Memory B cell (primary cell): ENCODE results near the gene CAMTA1.

Experiments
- ATAC-seq: fragments of 150-1000 bp; cut with Tn5 transposase; 2 replicates; pipeline ENCODE4 v1.10.0; 2021; ENCODE audit warnings: low read depth, mild to moderate bottlenecking, moderate library complexity
- DNase-seq, 2 donors: peaks; one replicate each; pipeline ENCODE4 v3.0.0; 2022; ENCODE audit warnings: low spot score in 2 of 2
- H3K27ac Mint-ChIP-seq: one replicate; pipeline ENCODE4 v1.8.0; 2022; ENCODE audit warnings: mild to moderate bottlenecking, moderate library complexity, mixed read lengths
- H3K27me3 Mint-ChIP-seq: one replicate; pipeline ENCODE4 v1.8.0; 2022; ENCODE audit warnings: mixed read lengths
- H3K36me3 Mint-ChIP-seq: one replicate; pipeline ENCODE4 v1.8.0; 2022; ENCODE audit warnings: mild to moderate bottlenecking, mixed read lengths
- H3K4me1 Mint-ChIP-seq: one replicate; pipeline ENCODE4 v1.8.0; 2022; ENCODE audit warnings: mixed read lengths
- H3K4me3 Mint-ChIP-seq: one replicate; pipeline ENCODE4 v1.8.0; 2022; ENCODE audit warnings: mild to moderate bottlenecking, moderate library complexity, mixed read lengths
- H3K9me3 Mint-ChIP-seq: one replicate; pipeline ENCODE4 v1.8.0; 2022; ENCODE audit warnings: mixed read lengths

CAMTA1 gene

GRCh38 chr1:7770669-7770996 lies 985.4 kb downstream of the CAMTA1 start:
- Mint-ChIP-seq H3K4me1 (peaks cover 12% of the 10 kb centered on the region), H3K4me3 (peak overlapping the region; percentile 92), H3K27ac (peak overlapping the region; percentile 81), H3K27me3 (peaks cover 5% of the 10 kb centered on the region), H3K9me3 (no peaks in the 10 kb centered on the region), H3K36me3 (peaks cover 10% of the 10 kb centered on the region)
- DNase-seq (no peak), ATAC-seq (peak; percentile 54)

- H3K9me3 Mint-ChIP-seq = no peaks in the 10 kb centered on the region
- DNase-seq (peak; percentile 78 to 85), ATAC-seq (peak; percentile 94)
- peaks cover 12% of the 10 kb centered on the region for H3K4me1 Mint-ChIP-seq
- H3K36me3 Mint-ChIP-seq = peaks cover 10% of the 10 kb centered on the region
- peak within 1 kb of the TSS; percentile 92 for H3K4me3 Mint-ChIP-seq
- H3K27ac Mint-ChIP-seq = peak within 1 kb of the TSS; percentile 81
- peaks cover 4% of the 10 kb centered on the region for H3K27me3 Mint-ChIP-seq
These were observed 986.0 kb downstream of the CAMTA1 start, which contains the start of gene VAMP3 for GRCh38 chr1:7770997-7771822. TSS of gene VAMP3 (plus strand) at chr1:7771296. CDS start at chr1:7771384, 88 bp downstream.

- DNase-seq = no peak
These were observed 986.6 kb downstream of the CAMTA1 start for GRCh38 chr1:7771823-7772299.

GRCh38 chr1:7777591-7777990 lies 992.3 kb downstream of the CAMTA1 start:
- Mint-ChIP-seq H3K27me3 (no peaks in the 10 kb centered on the region), H3K9me3 (no peaks in the 10 kb centered on the region), H3K4me1 (peaks cover 12% of the 10 kb centered on the region), H3K4me3 (no peak overlapping the region), H3K27ac (no peak overlapping the region), H3K36me3 (peaks cover 18% of the 10 kb centered on the region)
- DNase-seq = no peak
- ATAC-seq = no peak

More at GRCh38 chr1:7771823-7772299, 986.6 kb downstream of the CAMTA1 start:
- Mint-ChIP-seq H3K27ac (peak overlapping the region; percentile 81), H3K4me1 (peaks cover 12% of the 10 kb centered on the region), H3K9me3 (no peaks in the 10 kb centered on the region), H3K4me3 (peak overlapping the region; percentile 92), H3K27me3 (peaks cover 4% of the 10 kb centered on the region), H3K36me3 (peaks cover 10% of the 10 kb centered on the region)
- peak; percentile 3 for ATAC-seq

GRCh38 chr1:7778133-7778628 lies 992.9 kb downstream of the CAMTA1 start:
- Mint-ChIP-seq H3K27me3 (no peaks in the 10 kb centered on the region), H3K27ac (no peak overlapping the region), H3K36me3 (peaks cover 18% of the 10 kb centered on the region), H3K9me3 (no peaks in the 10 kb centered on the region), H3K4me3 (no peak overlapping the region), H3K4me1 (peaks cover 16% of the 10 kb centered on the region)
- DNase-seq (no peak), ATAC-seq (no peak)

GRCh38 chr1:7780976-7781375 lies 995.7 kb downstream of the CAMTA1 start:
- H3K27me3 Mint-ChIP-seq = no peaks in the 10 kb centered on the region
- H3K4me1 Mint-ChIP-seq = peaks cover 13% of the 10 kb centered on the region
- no peak overlapping the region for H3K27ac Mint-ChIP-seq
- H3K9me3 Mint-ChIP-seq = no peaks in the 10 kb centered on the region
- peaks cover 8% of the 10 kb centered on the region for H3K36me3 Mint-ChIP-seq
- ATAC-seq (no peak), DNase-seq (no peak)
- no peak overlapping the region for H3K4me3 Mint-ChIP-seq

- no peaks in the 10 kb centered on the region for H3K27me3 Mint-ChIP-seq
- no peaks in the 10 kb centered on the region for H3K9me3 Mint-ChIP-seq
- H3K27ac Mint-ChIP-seq = peak overlapping the region; percentile 29
- peaks cover 8% of the 10 kb centered on the region for H3K36me3 Mint-ChIP-seq
- DNase-seq = no peak
- no peak for ATAC-seq
- H3K4me3 Mint-ChIP-seq = no peak overlapping the region
- peaks cover 13% of the 10 kb centered on the region for H3K4me1 Mint-ChIP-seq
These were observed 996.2 kb downstream of the CAMTA1 start for GRCh38 chr1:7781501-7781900.

GRCh38 chr1:7781923-7782495 lies 996.8 kb downstream of the CAMTA1 start:
- DNase-seq (no peak), ATAC-seq (no peak)
- peak overlapping the region; percentile 29 for H3K27ac Mint-ChIP-seq
- H3K27me3 Mint-ChIP-seq = no peaks in the 10 kb centered on the region
- peaks cover 8% of the 10 kb centered on the region for H3K36me3 Mint-ChIP-seq
- no peaks in the 10 kb centered on the region for H3K9me3 Mint-ChIP-seq
- peak overlapping the region; percentile 85 for H3K4me3 Mint-ChIP-seq
- peaks cover 15% of the 10 kb centered on the region for H3K4me1 Mint-ChIP-seq

- Mint-ChIP-seq H3K27ac (peak overlapping the region; percentile 82), H3K4me3 (peak overlapping the region; percentile 85), H3K27me3 (no peaks in the 10 kb centered on the region), H3K36me3 (peaks cover 6% of the 10 kb centered on the region), H3K9me3 (no peaks in the 10 kb centered on the region), H3K4me1 (peaks cover 15% of the 10 kb centered on the region)
- DNase-seq (peak; percentile 14 to 34), ATAC-seq (no peak)
These were observed 998.0 kb downstream of the CAMTA1 start for GRCh38 chr1:7783178-7783711.

GRCh38 chr1:7783826-7784491 lies 998.7 kb downstream of the CAMTA1 start, which contains the start of gene PER3:
TSS of gene PER3 (plus strand) at chr1:7784291. CDS start at chr1:7784878, 587 bp downstream.
- Mint-ChIP-seq H3K4me3 (peak within 1 kb of the TSS; percentile 85), H3K9me3 (no peaks in the 10 kb centered on the region), H3K27ac (peak within 1 kb of the TSS; percentile 82), H3K4me1 (peaks cover 15% of the 10 kb centered on the region), H3K27me3 (no peaks in the 10 kb centered on the region), H3K36me3 (peaks cover 6% of the 10 kb centered on the region)
- DNase-seq = peak; percentile 91 to 95
- ATAC-seq = peak; percentile 86

- no peaks in the 10 kb centered on the region for H3K9me3 Mint-ChIP-seq
- ATAC-seq (no peak), DNase-seq (no peak)
- H3K4me1 Mint-ChIP-seq = peaks cover 15% of the 10 kb centered on the region
- no peak overlapping the region for H3K27ac Mint-ChIP-seq
- no peaks in the 10 kb centered on the region for H3K27me3 Mint-ChIP-seq
- peaks cover 10% of the 10 kb centered on the region for H3K36me3 Mint-ChIP-seq
- no peak overlapping the region for H3K4me3 Mint-ChIP-seq
These were observed 999.3 kb downstream of the CAMTA1 start for GRCh38 chr1:7784492-7785071.

- peaks cover 12% of the 10 kb centered on the region for H3K36me3 Mint-ChIP-seq
- H3K27ac Mint-ChIP-seq = no peak overlapping the region
- no peak for ATAC-seq
These were observed 999.9 kb downstream of the CAMTA1 start for GRCh38 chr1:7785108-7785507.

GRCh38 chr1:7786795-7787194 lies 1001.5 kb downstream of the CAMTA1 start:
- peaks cover 12% of the 10 kb centered on the region for H3K4me1 Mint-ChIP-seq
- H3K9me3 Mint-ChIP-seq = peaks cover 9% of the 10 kb centered on the region
- H3K36me3 Mint-ChIP-seq = peaks cover 20% of the 10 kb centered on the region
- H3K27ac Mint-ChIP-seq = no peak overlapping the region
- no peak overlapping the region for H3K4me3 Mint-ChIP-seq
- H3K27me3 Mint-ChIP-seq = no peaks in the 10 kb centered on the region
- no peak for ATAC-seq
- no peak for DNase-seq

More at GRCh38 chr1:7785108-7785507, 999.9 kb downstream of the CAMTA1 start:
- Mint-ChIP-seq H3K9me3 (peaks cover 4% of the 10 kb centered on the region), H3K4me3 (no peak overlapping the region), H3K4me1 (peaks cover 15% of the 10 kb centered on the region), H3K27me3 (no peaks in the 10 kb centered on the region)
- no peak for DNase-seq
